DND-41 (cell line): Measurements from ENCODE around the gene TPPP.

ENCODE experiments used
- CTCF ChIP-seq: IDR thresholded peaks from 2 replicates; pipeline ENCODE4 v1.5.1; 2012; ENCODE audit warnings: borderline replicate concordance, low read length, moderate library complexity, mild to moderate bottlenecking; ENCODE audit not compliant: poor library complexity, severe bottlenecking; ENCODE audit errors: extremely low read depth
- EZH2 ChIP-seq: IDR thresholded peaks from 3 replicates; pipeline ENCODE4 v1.6.1; 2012; ENCODE audit warnings: borderline replicate concordance, low read depth, mild to moderate bottlenecking, moderate library complexity, low read length, inconsistent platforms; ENCODE audit not compliant: severe bottlenecking

DNA sequence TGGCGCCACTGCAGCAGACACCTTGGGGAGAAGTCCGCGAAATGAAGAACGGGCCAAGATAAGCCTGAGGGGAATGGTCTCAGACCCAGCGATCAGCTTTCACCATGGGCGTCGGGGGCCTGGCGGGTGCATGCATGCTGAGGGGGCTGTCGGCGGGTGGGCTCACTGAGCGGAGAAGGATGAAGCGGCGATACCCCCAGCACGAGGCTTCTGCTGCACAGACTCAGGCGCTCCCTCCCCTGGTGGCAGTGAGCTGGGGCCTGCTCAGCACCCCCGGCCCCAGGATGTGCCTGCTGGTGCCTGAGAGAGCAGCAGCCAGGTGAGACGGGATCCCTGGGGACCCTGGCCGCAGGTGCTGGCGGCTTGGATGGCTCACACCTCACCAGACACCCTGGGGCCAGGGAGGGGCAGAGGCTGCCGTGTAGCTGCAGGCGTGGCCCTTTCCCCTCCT lies 49.8 kb downstream of the TPPP start:
- TF ChIP-seq CTCF (no peak), EZH2 (no peak)
